ENCODE results near the gene ILF3.

ILF3 gene

GRCh38 chr19:10653732-10654609, at the start of gene ILF3:
TSS of gene ILF3 (plus strand) at chr19:10654346. CDS start at chr19:10670606, 16,260 bp downstream.
- peak; percentile 100 for DNase-seq (ENCODE audit: low read depth, low spot score)

GRCh38 chr19:10604460-10604980, 49.6 kb upstream of the ILF3 start:
- DNase-seq (ENCODE audit: low read depth, low spot score) = no peak

- DNase-seq (ENCODE audit: low read depth, low spot score) = no peak
Observed at GRCh38 chr19:10611907-10612306, 42.2 kb upstream of the ILF3 start.

GRCh38 chr19:10612499-10613119, 41.5 kb upstream of the ILF3 start:
- DNase-seq (ENCODE audit: low read depth, low spot score) = no peak

- DNase-seq (ENCODE audit: low read depth, low spot score) = no peak
Observed at GRCh38 chr19:10615429-10616023, 38.6 kb upstream of the ILF3 start.

GRCh38 chr19:10617409-10618121, 36.6 kb upstream of the ILF3 start:
- no peak for DNase-seq (ENCODE audit: low read depth, low spot score)

GRCh38 chr19:10618846-10619245, 35.3 kb upstream of the ILF3 start:
- no peak for DNase-seq (ENCODE audit: low read depth, low spot score)

- DNase-seq (ENCODE audit: low read depth, low spot score) = no peak
Observed at GRCh38 chr19:10620786-10621185, 33.4 kb upstream of the ILF3 start.

GRCh38 chr19:10621966-10622365, 32.2 kb upstream of the ILF3 start:
- DNase-seq (ENCODE audit: low read depth, low spot score) = no peak

- no peak for DNase-seq (ENCODE audit: low read depth, low spot score)
Observed at GRCh38 chr19:10624585-10624984, 29.6 kb upstream of the ILF3 start.

GRCh38 chr19:10625003-10625761, 29.0 kb upstream of the ILF3 start, which contains the start of gene SLC44A2:
TSS of gene SLC44A2 (plus strand) at chr19:10625553. CDS start at chr19:10625634, 81 bp downstream.
- DNase-seq (ENCODE audit: low read depth, low spot score) = no peak

- no peak for DNase-seq (ENCODE audit: low read depth, low spot score)
Observed at GRCh38 chr19:10625762-10626138, 28.4 kb upstream of the ILF3 start.

GRCh38 chr19:10631874-10632273, 22.3 kb upstream of the ILF3 start:
- no peak for DNase-seq (ENCODE audit: low read depth, low spot score)

GRCh38 chr19:10634430-10634829, 19.7 kb upstream of the ILF3 start:
- no peak for DNase-seq (ENCODE audit: low read depth, low spot score)

- no peak for DNase-seq (ENCODE audit: low read depth, low spot score)
Observed at GRCh38 chr19:10634963-10635362, 19.2 kb upstream of the ILF3 start.

- no peak for DNase-seq (ENCODE audit: low read depth, low spot score)
Observed at GRCh38 chr19:10636304-10636972, 17.7 kb upstream of the ILF3 start.

GRCh38 chr19:10637894-10638293, 16.3 kb upstream of the ILF3 start:
- DNase-seq (ENCODE audit: low read depth, low spot score) = no peak

- DNase-seq (ENCODE audit: low read depth, low spot score) = no peak
Observed at GRCh38 chr19:10639836-10640235, 14.3 kb upstream of the ILF3 start.

- no peak for DNase-seq (ENCODE audit: low read depth, low spot score)
Observed at GRCh38 chr19:10640361-10640760, 13.8 kb upstream of the ILF3 start.

- no peak for DNase-seq (ENCODE audit: low read depth, low spot score)
Observed at GRCh38 chr19:10641248-10641647, 12.9 kb upstream of the ILF3 start.
